ENCODE measurements around the gene DCAF12.

DNA sequence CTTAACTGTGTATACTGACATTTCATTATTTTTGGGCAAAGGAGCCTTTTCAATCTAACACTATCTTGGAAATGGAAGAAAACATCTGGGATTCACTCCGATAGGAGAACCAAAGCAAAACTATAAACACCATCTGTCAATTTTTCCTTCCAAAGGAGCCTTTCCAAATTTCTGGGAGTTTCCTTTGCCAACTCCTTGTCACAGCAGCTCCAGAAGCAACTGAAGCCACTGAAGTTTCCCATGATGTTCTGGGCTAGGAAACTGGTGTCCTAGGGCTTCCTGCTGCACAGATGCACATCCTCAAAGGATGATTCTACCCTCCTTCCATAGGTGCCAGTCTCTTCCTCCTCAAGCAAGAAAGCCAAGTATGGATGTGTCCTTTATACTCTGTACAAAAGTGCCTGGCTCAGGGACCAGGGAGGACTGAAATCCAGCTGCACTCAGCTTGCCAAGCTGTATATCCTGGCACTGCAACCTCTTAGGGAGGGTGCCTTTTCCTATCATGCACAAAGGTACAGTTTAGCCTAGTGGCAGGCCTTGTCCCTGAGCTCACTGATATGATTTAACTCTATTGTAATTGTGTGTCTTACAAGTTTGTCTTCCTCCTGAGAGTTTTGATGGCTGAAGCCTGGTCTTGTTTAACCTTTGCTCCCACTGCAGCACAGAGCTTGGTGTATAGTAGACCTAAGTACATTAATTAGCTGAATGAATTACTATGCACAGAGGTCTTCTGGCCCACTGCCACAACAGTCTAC, 43.9 kb upstream of the DCAF12 start:
- TF ChIP-seq YY1 (IDR thresholded peaks at IDR 0.05; ENCODE audit: low read depth) (no peak), MAX (IDR thresholded peaks at IDR 0.05) (no peak), REST (IDR thresholded peaks at IDR 0.05; ENCODE audit: low read depth) (no peak), EP300 (IDR thresholded peaks at IDR 0.05; ENCODE audit: borderline replicate concordance) (no peak), NFIC (IDR thresholded peaks at IDR 0.05) (no peak), EGR1 (IDR thresholded peaks at IDR 0.05) (no peak), FOXM1 (IDR thresholded peaks at IDR 0.05; ENCODE audit: borderline replicate concordance, low read depth) (no peak), TAF1 (IDR thresholded peaks at IDR 0.05; ENCODE audit: low read depth) (no peak), CEBPB (IDR thresholded peaks at IDR 0.05) (no peak), TCF12 (IDR thresholded peaks at IDR 0.05; ENCODE audit: low read depth) (no peak), RAD21 (IDR thresholded peaks at IDR 0.05; ENCODE audit: low read depth) (no peak), ZBTB7A (IDR thresholded peaks at IDR 0.05; ENCODE audit: low read depth) (no peak)
